Brain microvascular endothelial cell (primary cell): ENCODE measurements around the gene SSPN.

Experiments
- DNase-seq: peaks from one replicate; pipeline ENCODE4 v3.0.0-alpha.2; 2020
- H3K27ac ChIP-seq: fragments of 250-450 bp; sonication (Bioruptor Pico); 2 replicates; pipeline ENCODE4 v1.5.1; 2020; ENCODE audit warnings: mild to moderate bottlenecking, moderate library complexity
- H3K27me3 ChIP-seq: fragments of 250-450 bp; sonication (Bioruptor Pico); replicated peaks from 2 replicates; pipeline ENCODE4 v1.5.1; 2020; ENCODE audit warnings: mild to moderate bottlenecking
- H3K36me3 ChIP-seq: fragments of 250-450 bp; sonication (Bioruptor Pico); replicated peaks from 2 replicates; pipeline ENCODE4 v1.5.1; 2020; ENCODE audit warnings: mild to moderate bottlenecking
- H3K4me3 ChIP-seq: 2 replicates; pipeline ENCODE4 v1.5.1; 2011; ENCODE audit warnings: low read depth, mild to moderate bottlenecking, control low read depth, low read length, moderate library complexity
- CTCF ChIP-seq: IDR thresholded peaks from 2 replicates; pipeline ENCODE4 v1.5.1; 2011; ENCODE audit warnings: low read depth, mild to moderate bottlenecking, moderate library complexity, low read length, control low read depth, inconsistent platforms; ENCODE audit errors: missing control alignments
- in situ Hi-C: cut with HindIII; loops from 2 replicates; pipeline ENCODE4 v1.10.0; 2017; ENCODE audit warnings: low sequenced_read_pairs, low pct_ligation_motif_present

The SSPN gene

DNA sequence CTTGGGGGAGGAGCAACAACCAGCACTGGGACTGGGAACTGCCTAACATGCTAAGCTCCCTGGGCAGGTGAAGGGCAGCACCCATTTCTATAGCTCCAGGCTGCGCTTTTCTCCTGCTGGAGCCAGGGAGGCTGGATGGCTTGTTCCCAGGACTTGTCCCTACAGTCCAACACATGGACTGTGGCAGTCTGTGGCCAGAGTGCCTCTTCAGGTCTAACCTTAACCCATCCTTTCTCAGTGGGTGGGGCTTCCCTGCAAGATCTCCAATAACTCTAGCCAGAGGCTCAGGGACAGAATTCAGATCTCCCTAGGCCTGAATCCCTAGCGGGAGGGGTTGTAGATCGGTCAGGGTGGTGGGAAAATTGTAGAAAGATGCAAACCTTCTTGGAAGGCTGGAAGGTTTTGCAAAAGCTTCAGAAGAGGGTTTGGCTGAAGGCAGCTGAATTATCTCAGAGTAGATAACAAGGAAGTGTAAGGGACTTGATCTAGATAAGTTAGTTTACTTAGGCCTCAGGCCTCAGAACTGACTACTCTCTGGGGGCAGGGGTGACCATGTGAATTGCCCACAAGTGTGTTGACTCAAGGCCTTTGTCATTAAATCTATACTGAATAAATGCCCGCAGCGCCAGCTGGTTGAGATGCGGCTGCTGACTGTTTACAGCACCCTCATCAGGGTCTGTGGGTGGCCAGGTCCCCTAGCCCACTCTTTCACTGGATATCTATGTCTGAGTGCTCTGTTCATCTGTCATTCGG lies 60.7 kb downstream of the SSPN start:
- in situ Hi-C loops: no loop called here
- Histone ChIP-seq H3K27me3 (no peaks in the 10 kb centered on the region), H3K4me3 (no peak overlapping the region), H3K27ac (no peak overlapping the region), H3K36me3 (no peaks in the 10 kb centered on the region)
- peak; percentile 61 for DNase-seq
- no peak for TF ChIP-seq CTCF

GRCh38 chr12:26264215-26264838 lies 69.0 kb downstream of the SSPN start:
- H3K27ac ChIP-seq: no peak overlapping the region
- TF ChIP-seq CTCF: peak; percentile 14
- in situ Hi-C loops: no loop called here
- H3K4me3 ChIP-seq: no peak overlapping the region
- no peaks in the 10 kb centered on the region for H3K27me3 ChIP-seq
- DNase-seq: no peak
- no peaks in the 10 kb centered on the region for H3K36me3 ChIP-seq

DNA sequence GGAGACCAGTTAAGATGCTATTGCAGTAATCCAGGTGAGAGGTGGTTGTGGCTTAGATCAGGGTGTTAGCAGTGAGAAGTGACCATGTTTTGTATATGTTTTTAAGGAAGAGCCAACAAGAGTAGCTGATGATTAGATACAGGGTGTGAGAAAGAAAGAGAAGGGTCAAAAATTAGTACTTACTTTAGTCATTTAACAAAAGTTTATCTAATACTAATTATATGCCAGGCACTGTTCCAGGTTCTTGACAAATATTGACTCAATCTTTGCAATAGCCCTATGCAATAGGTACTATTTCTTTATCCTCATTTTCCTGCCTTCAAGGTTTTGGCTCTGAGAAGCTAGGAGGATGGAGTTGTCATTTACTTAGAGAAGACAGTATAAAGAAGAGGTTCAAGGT lies 70.2 kb downstream of the SSPN start:
- H3K27ac ChIP-seq: no peak overlapping the region
- TF ChIP-seq CTCF: no peak
- in situ Hi-C loops: no loop called here
- no peak overlapping the region for H3K4me3 ChIP-seq
- no peaks in the 10 kb centered on the region for H3K27me3 ChIP-seq
- DNase-seq: no peak
- H3K36me3 ChIP-seq: no peaks in the 10 kb centered on the region

DNA sequence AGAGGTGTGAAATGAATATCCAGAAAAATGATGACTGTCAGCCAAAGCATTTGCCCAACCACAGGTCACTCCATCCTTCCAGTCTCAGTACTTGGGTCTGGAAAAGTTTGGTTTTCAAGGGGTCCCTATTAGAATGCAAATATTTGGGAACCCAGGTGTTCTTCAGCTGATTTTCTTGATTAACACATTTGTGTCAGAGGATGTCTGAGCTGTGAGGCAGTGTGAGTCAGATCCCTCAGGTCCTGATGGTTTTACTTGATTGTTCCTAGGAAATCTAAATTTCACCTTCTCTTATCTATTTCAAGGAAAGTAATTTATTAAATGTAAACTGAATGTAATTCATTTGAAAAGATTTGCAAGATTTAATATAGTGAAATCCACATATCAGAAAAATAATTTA lies 71.5 kb downstream of the SSPN start:
- Histone ChIP-seq H3K36me3 (no peaks in the 10 kb centered on the region), H3K27ac (no peak overlapping the region), H3K4me3 (no peak overlapping the region), H3K27me3 (no peaks in the 10 kb centered on the region)
- TF ChIP-seq CTCF: no peak
- in situ Hi-C loops: no loop called here
- DNase-seq: no peak

- in situ Hi-C loops: no loop called here
- no peak for TF ChIP-seq CTCF
- Histone ChIP-seq H3K36me3 (no peaks in the 10 kb centered on the region), H3K27ac (no peak overlapping the region), H3K4me3 (no peak overlapping the region), H3K27me3 (no peaks in the 10 kb centered on the region)
- no peak for DNase-seq
These were observed 73.6 kb downstream of the SSPN start for GRCh38 chr12:26268841-26269561.
